Right renal pelvis (tissue), 4 donors: Measurements from ENCODE around the gene FADS3. TPM values are rescaled to one million over a fixed set of nuclear protein-coding genes. Genes with fewer than 3 reads are reported as not detected.
A peak's percentile ranks its signal among the peaks of the same experiment; 100 is the strongest.
"Not testable (repeated sequence)": the region's sequence is repeated elsewhere in the genome, so short reads cannot be mapped to it uniquely, and the experiment has no call there.

ENCODE experiments used
- DNase-seq, 4 donors: peaks; one replicate each; pipeline ENCODE4 v3.0.0-alpha.2; 2013; ENCODE audit warnings: low read depth in 4 of 4, low spot score in 3 of 4, missing footprints in 1 of 4
- polyA plus RNA-seq, 4 donors: library from polyadenylated mRNA; unstranded; fragments of 120-200 nt; gene quantifications; one replicate each; pipeline ENCODE4 v1.2.1, GENCODE V29; 2013; ENCODE audit not compliant: insufficient read length in 4 of 4

The FADS3 gene
- polyA plus RNA-seq, 4 donors = 15.8 to 20.6 (median 18.3) TPM

GRCh38 chr11:61882267-61882666 lies 9.1 kb downstream of the FADS3 start:
- not testable (repeated sequence) for DNase-seq

- DNase-seq = no peak
Observed at GRCh38 chr11:61881397-61881796, 9.9 kb downstream of the FADS3 start.

- no peak for DNase-seq
Observed at GRCh38 chr11:61880454-61880853, 10.9 kb downstream of the FADS3 start.

- DNase-seq = no peak
Observed at GRCh38 chr11:61880031-61880430, 11.3 kb downstream of the FADS3 start.

- no peak for DNase-seq
Observed at GRCh38 chr11:61879152-61879551, 12.2 kb downstream of the FADS3 start.

GRCh38 chr11:61875698-61876097 lies 15.6 kb downstream of the FADS3 start:
- no peak for DNase-seq

- DNase-seq = no peak
Observed at GRCh38 chr11:61874853-61875252, 16.5 kb downstream of the FADS3 start.

GRCh38 chr11:61874377-61874809 lies 17.0 kb downstream of the FADS3 start:
- no peak for DNase-seq

- DNase-seq = no peak
Observed at GRCh38 chr11:61873588-61874376, 17.6 kb downstream of the FADS3 start.

- no peak for DNase-seq
Observed at GRCh38 chr11:61872935-61873565, 18.3 kb downstream of the FADS3 start.

- peak in 3 of 4 donors; percentile 49 to 58 (median 54) for DNase-seq
Observed at GRCh38 chr11:61871158-61871597, 20.2 kb downstream of the FADS3 start.

- DNase-seq = no peak
Observed at GRCh38 chr11:61870541-61871031, 20.8 kb downstream of the FADS3 start.

- DNase-seq = no peak
Observed at GRCh38 chr11:61869708-61870451, 21.5 kb downstream of the FADS3 start.

GRCh38 chr11:61869429-61869707 lies 22.0 kb downstream of the FADS3 start:
- no peak for DNase-seq

- DNase-seq = no peak
Observed at GRCh38 chr11:61868571-61869428, 22.5 kb downstream of the FADS3 start.

- no peak for DNase-seq
Observed at GRCh38 chr11:61866958-61867343, 24.4 kb downstream of the FADS3 start.

- no peak for DNase-seq
Observed at GRCh38 chr11:61866231-61866957, 25.0 kb downstream of the FADS3 start.

GRCh38 chr11:61864814-61865775 lies 26.2 kb downstream of the FADS3 start:
- DNase-seq = no peak
